HG02763 (cell line): ENCODE data around the gene SLC2A9.

Experiments
- ATAC-seq: cut with Tn5 transposase; IDR thresholded peaks from one replicate; pipeline ENCODE4 v1.9.1; 2021; ENCODE audit warnings: mild to moderate bottlenecking, moderate library complexity; ENCODE audit not compliant: unreplicated experiment

SLC2A9 gene

DNA sequence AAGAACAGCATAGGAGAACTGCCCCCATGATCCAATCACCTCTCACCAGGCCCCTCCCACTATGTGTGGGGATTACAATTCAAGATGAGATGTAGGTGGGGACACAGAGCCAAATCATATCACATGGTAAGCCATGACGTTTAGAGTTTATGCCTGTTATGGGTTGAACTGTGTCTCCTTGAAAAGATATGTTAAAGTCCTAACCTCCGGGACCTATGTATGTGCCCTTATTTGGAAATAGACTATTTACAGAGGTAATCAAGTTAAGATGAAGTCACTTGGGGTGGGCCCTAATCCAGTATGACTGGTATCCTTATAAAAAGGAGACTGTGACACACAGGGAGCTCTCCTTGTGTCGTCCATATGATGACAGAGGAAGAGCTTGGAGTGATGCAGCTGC lies 25.2 kb upstream of the SLC2A9 start:
- no peak for ATAC-seq

- ATAC-seq, result no peak
These were observed 24.2 kb upstream of the SLC2A9 start for GRCh38 chr4:10045481-10045880.

- no peak for ATAC-seq
These were observed 19.7 kb upstream of the SLC2A9 start for GRCh38 chr4:10041036-10041435.

DNA sequence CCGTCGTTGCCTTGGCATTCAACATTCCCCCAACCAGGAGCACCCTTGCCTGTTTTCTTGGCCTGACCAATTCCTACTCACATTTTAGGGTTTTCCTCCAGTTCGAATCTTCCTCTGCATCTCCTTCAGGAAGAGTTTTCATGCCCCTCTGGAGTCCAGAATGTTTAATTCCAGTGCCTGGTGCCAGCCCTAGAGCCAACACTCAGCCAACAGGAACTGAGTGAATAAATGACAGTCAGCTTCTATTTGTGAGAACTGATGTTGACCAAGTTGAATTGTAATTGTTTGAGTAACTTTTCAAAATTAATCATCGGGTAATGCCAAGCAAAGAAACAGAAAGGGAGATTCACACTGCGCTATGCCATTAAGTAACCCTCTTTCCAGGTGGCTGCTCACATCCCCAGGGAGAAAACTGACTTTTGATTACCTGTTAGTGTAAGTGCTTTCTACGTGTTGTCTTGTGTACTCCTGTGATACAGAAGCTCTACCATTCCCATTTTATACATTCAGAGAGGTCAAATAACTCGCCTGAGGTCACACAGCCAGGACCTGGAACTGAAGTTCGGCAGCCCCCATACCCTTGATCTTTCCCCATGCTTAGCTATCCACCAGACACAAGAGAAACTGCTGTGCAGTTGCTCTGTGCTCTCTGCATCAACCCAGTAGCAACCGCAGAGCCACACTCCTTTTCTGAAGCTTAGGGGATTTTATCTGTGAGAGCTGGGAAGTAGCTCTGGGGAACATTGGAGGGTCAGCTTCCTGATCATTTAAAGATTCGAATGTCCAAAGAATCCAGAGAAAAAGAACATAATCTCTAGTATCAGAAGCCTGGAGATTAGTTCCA lies 19.0 kb upstream of the SLC2A9 start:
- no peak for ATAC-seq

DNA sequence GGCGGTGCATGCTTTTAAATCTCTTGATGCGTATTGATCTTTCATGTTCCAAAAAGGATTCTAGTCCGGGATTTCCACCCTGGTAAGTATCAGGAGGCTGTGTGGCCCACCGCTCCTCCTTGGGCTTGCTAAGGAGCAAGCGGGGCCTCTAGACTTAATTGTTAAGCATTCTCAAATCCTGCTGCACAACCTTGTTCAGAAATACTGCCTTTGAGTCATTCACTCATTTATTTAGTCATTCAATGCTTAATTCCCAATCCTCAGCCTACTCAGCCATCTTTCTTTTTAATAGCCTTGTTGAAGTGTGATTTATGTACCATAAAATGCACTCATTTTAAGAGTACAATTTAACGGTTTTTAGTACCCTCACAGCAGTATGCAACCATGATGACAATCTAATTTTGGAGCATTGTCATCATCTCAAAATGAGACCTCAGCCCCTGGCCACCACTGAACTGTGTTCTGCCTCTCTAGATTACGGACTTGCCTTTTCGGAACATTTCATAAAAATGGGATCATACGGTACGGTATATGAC lies 15.6 kb upstream of the SLC2A9 start:
- ATAC-seq, result no peak

DNA sequence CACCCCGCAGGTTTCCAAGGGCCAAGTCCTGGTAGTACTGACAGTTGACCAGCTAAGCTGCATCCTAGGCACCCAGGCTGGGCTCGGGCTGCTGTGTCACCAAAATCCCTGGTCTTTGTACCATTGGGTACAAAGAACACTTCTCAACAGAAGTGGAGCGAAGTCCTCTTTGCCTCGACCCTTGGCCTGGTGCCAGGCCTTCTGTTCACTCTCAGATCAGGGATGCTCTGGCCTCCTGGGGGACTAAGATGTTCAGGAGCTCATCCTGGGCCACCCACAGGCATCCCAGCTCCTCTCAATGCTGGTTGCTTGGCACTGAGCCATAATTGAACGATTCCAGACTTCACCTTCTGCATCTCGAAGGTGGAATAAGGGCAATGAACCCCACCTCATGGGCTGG lies 13.8 kb upstream of the SLC2A9 start:
- no peak for ATAC-seq

DNA sequence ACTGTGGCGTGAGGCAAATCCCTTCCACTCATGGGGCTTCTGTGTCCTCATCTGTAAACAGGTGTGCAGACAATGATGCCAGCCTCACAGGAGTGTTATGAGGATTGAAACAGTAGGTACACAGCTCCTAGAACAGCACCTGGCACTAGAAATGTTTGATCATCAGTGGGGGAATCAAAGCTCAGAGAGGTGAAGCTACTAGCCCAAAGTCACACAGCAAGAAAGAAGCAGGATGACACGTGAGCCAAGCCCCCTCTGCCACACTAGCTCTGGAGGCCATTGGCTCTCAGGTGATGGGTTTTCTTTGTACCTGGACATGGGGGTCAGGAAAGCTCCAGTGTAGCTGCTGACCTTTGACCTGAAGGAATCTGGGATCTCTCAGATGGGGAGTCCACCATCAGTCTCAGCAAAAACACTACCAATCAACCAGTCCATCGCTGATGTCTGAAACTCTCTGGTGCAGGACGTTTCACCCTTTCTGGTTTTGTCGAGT lies 13.4 kb upstream of the SLC2A9 start:
- no peak for ATAC-seq

DNA sequence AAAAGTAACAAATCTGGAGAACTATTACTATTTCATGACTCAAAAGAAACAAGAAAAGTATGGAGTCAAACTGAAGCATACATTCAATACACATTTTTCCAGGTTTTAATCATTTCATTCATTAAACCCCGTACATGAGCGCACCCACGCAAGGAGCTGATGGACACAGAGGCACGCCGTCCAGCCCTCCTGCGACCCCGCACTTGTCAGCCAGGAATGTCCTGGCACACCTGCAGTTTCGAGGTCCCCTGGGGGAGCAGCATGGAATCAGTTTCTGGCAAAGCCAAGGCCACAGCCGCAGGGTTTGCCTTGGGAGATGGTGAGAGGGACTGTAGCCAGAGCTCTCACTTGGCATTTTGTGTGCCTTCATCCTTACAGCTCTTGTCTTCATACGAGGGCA lies 12.8 kb upstream of the SLC2A9 start:
- ATAC-seq, result no peak

DNA sequence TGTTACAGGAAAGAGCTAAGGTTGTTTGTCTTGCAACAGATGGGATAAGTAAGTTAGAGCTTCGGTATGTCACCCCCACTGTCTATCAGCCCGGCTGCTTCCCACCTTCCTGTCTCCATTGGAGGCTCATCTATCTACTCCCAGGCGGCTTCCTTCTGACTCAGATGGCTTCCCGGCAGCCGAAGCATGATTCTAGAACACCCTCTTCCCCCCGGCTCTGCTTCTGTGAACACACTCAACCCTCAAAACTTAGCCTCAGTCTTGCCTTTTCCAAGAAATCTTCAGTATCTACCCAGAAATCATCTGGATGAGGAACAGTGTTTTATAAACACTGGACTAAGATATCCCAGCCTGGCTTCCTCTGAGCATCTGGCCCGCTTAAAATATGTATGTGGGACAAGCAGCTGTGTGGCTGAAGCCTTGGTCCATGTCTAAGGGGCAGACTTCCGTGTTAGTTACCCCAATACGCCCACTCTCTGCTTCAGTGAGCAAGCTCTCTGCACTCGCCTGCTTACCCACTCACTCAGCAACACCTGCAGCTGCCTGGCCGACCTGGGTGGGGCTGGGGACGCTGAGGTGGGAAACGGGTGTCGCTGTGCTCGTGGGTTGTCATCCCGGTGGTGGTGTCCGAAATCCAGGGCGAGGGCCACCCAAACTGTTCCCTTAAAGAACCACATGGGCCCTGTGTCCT lies 12.0 kb upstream of the SLC2A9 start:
- ATAC-seq, result no peak

GRCh38 chr4:10032625-10033024 lies 11.3 kb upstream of the SLC2A9 start:
- no peak for ATAC-seq

DNA sequence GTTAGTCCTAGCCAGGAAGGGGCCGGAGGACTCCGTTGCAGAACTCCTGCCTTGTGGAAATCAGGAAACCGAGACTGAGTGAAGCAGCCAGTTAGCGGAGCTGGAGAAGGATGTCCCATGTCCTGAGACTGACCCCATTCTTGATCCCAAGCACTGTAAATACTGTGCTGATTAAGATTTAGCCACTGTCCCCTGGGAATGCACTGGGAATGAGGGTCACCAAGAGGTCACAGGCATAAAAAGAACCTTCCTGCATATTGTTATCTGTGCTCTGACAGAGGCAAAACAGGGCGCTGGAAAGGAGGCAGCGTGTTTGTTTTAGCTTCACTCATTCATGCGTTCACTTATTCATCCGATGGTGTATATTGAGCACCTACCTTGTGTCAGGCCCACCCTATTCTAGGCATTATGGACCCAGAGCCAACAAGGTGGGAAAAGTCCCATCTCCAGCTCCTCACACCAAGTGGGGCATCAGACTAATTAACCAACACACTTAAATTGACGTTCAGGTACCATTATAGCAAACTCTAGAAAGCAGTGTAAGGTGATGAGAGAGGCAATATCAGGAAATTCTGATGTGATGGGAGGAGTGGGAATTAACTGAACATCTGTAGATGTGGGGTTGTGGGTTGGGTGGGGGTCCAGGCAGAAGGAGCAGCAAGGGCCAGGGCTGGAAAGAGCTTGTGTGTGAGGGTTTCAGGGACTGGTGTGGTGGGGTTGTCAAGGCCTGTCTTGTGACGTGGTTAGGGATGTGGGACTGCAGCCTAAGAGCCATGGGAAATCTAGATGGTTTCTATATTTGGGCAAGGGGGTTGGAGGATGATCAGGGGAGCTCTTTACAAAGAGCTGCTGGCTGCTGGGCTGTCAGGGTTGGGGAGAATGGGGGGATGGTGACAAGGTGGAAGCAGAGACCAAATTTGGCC lies 10.6 kb upstream of the SLC2A9 start:
- no peak for ATAC-seq

GRCh38 chr4:10030972-10031667 lies 9.8 kb upstream of the SLC2A9 start:
- no peak for ATAC-seq

GRCh38 chr4:10029403-10029802 lies 8.1 kb upstream of the SLC2A9 start:
- no peak for ATAC-seq

- no peak for ATAC-seq
These were observed 7.6 kb upstream of the SLC2A9 start for GRCh38 chr4:10028910-10029309.

DNA sequence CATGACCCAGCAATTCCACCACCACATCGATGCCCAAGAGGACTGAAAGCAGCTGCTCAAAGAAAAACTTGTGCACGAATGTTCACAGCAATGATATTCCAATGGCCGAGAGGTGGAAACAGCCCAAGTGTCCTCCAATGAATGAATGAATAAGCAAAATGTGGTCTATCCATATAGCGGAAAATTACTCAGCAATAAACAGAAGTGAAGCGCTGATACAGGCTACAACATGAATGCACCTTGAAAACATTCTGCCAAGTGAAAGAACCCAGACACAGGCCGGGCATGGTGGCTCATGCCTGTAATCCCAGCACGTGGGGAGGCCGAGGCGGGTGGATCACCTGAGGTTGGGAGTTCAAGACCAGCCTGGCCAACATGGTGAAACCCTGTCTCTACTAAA lies 5.2 kb upstream of the SLC2A9 start:
- no peak for ATAC-seq

DNA sequence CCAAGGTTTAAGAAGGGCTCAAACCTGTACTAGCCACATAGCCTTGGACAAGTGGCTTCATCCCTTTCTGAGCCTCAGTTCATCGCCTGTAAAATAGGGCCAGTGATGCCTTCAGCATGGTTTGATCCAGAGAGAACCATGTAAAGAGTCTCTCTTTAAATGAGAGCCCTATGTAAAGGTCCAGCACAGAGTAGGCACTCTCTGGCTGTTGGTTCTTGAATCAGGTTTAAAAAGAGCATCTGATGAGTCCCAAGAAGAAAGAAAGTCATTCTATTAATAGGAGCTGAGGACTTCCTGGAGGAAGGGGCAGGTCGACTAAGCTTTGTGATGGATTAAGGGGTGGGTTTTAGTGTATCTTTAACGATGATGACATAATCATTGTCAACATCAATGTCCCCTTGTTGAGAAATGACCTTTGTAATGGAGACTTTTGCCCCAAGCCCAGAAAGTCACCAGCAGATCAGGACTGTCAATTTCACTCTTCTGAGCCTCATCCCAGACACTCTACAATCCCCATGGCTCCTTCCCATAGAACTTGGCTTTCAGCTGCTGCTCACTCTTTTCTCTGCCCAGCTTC lies 4.0 kb upstream of the SLC2A9 start:
- ATAC-seq, result no peak

DNA sequence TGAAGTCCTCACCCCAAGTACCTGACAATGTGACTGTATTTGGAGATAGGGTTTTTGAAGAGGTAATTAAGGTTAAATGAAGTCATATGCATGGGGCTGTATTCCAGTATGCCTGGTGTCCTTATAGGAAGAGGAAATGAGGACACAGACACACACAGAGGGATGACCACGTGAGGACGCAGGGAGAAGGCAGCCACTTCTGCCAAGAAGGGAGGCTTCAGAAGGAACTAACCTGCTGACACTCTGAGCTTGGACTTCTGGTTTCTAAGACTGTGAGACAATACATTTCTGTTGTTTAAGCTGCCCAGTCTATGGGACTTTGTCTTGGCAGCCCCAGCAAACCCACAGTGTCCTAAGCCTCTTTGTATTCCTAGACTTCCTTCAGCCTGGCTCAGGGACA lies 3.0 kb upstream of the SLC2A9 start:
- ATAC-seq, result no peak

- ATAC-seq, result no peak
These were observed 2.5 kb upstream of the SLC2A9 start for GRCh38 chr4:10023806-10024205.

- no peak for ATAC-seq
These were observed 1.7 kb upstream of the SLC2A9 start for GRCh38 chr4:10023050-10023419.
